ENCODE measurements around the gene PCED1B. TPM values are rescaled to one million over a fixed set of nuclear protein-coding genes. Genes with fewer than 3 reads are reported as not detected.

The PCED1B gene
- total RNA-seq, 2 donors from 2014 or later: 0.87 to 46.9 TPM

GRCh38 chr12:47085815-47086252 is 6.4 kb downstream of the PCED1B start:
- Histone ChIP-seq H3K27me3 (replicated peaks; ENCODE audit: insufficient read depth) (no peaks in the 10 kb centered on the region), H3K4me3 (no peak overlapping the region), H3K36me3 (no peaks in the 10 kb centered on the region), H3K9me3 (no peaks in the 10 kb centered on the region), H3K4me1 (replicated peaks) (no peaks in the 10 kb centered on the region), H3K27ac (no peak overlapping the region)
- no peak for DNase-seq (ENCODE audit: low spot score)
- intact Hi-C loops (cut with DNase I): no loop called here
- 65% methylated on average over 6 of the region's 6 CpGs for WGBS
- TF ChIP-seq CTCF (IDR thresholded peaks at IDR 0.05): no peak
- no peak for TF ChIP-seq POLR2A (IDR thresholded peaks at IDR 0.05)
- no peak for TF ChIP-seq POLR2AphosphoS5 (IDR thresholded peaks at IDR 0.05)

DNA sequence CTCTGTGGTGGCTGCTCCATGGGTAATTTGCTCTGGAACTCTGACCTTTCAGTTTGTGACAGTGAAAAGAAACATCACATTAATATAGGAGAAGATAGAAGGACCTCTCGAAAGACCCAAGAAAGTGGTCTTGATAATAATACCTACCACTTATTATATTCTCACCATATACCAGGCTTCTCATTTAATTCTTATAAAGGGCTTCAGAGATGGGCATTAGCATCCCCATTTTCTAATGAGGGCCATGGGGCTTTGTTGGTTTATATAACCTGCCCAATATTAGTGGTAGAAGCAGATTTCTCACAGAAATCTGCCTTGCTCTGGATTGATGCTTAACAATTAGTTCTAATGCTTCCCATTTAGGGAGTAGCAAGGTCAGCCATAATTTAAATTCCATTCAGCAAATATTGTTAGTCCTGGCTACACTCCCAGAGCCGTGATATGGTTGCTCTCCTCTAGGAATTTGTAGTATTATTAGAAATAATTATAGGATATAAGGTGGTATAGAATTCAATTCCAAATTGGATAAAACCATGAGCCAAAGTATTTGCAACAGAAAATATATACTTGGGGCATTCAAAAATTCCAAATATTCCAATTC is 7.8 kb downstream of the PCED1B start:
- intact Hi-C loops (cut with DNase I): no loop called here
- WGBS: 59% methylated on average over 2 of the region's 2 CpGs

DNA sequence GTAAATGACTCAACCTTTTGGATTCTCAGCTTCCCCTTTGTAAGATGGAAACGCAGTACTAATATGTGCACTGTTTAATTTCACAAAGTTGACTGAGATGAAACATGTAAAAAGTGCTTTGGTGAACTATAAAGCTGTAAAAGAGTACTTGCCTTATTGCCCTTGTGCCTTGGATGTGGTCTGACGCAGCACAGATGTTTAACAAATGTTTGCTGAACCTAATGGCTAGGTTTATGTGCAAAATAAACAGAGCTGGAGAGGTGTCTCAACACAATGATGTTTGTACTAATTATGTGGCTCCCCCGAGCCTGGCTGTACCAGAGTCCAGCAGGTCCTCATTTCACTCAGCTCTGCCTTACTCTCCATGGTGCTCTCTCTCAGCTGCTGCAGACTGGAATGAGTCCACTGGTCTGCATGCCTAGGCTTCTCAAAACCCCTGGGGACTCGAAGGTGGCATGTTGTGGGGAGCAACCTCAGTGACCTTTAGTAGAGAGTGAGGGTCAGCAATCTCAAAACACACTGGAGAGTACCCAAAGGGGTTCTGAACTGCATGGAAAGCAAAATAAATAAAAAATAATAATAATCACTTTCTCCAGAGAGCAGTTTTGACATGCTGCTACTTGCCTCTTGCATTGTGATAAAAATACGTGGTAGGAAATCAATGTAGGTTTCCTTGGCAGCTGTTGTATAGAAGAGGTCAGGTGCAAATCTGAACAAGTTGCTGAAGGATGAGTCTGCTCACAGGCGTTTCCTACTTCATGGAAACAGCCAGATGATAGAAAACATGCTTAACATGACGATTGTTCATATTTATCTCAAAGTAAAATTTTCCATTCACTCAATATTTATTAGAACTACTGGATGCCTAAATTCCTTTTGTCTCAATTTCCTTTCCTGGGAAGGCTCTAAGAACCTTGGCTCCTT is 8.9 kb downstream of the PCED1B start:
- H3K27me3 ChIP-seq (replicated peaks; ENCODE audit: insufficient read depth): no peaks in the 10 kb centered on the region
- DNase-seq (ENCODE audit: low spot score): peak; percentile 39
- H3K36me3 ChIP-seq: no peaks in the 10 kb centered on the region
- H3K9me3 ChIP-seq: no peaks in the 10 kb centered on the region
- intact Hi-C loops (cut with DNase I): no loop called here
- peak overlapping the region in 1 of 2 donors; percentile 14 for H3K27ac ChIP-seq
- TF ChIP-seq POLR2AphosphoS5 (IDR thresholded peaks at IDR 0.05) (peak; percentile 45), CTCF (IDR thresholded peaks at IDR 0.05) (no peak)
- WGBS: 21% methylated on average over 7 of the region's 7 CpGs
- no peaks in the 10 kb centered on the region for H3K4me1 ChIP-seq (replicated peaks)
- H3K4me3 ChIP-seq: no peak overlapping the region

More for the DNA sequence above, 7.8 kb downstream of the PCED1B start:
- DNase-seq (ENCODE audit: low spot score): no peak
- Histone ChIP-seq H3K36me3 (no peaks in the 10 kb centered on the region), H3K27ac (no peak overlapping the region), H3K4me1 (replicated peaks) (no peaks in the 10 kb centered on the region), H3K4me3 (no peak overlapping the region), H3K9me3 (no peaks in the 10 kb centered on the region), H3K27me3 (replicated peaks; ENCODE audit: insufficient read depth) (no peaks in the 10 kb centered on the region)
- no peak for TF ChIP-seq POLR2AphosphoS5 (IDR thresholded peaks at IDR 0.05)
- no peak for TF ChIP-seq CTCF (IDR thresholded peaks at IDR 0.05)
- TF ChIP-seq POLR2A (IDR thresholded peaks at IDR 0.05): no peak

GRCh38 chr12:47091009-47091408 is 11.6 kb downstream of the PCED1B start:
- H3K4me1 ChIP-seq (replicated peaks): no peaks in the 10 kb centered on the region
- H3K27me3 ChIP-seq (replicated peaks; ENCODE audit: insufficient read depth): no peaks in the 10 kb centered on the region
- H3K36me3 ChIP-seq: no peaks in the 10 kb centered on the region
- no peaks in the 10 kb centered on the region for H3K9me3 ChIP-seq
- intact Hi-C loops (cut with DNase I): no loop called here
- H3K27ac ChIP-seq: no peak overlapping the region
- no peak overlapping the region for H3K4me3 ChIP-seq
- no peak for TF ChIP-seq CTCF (IDR thresholded peaks at IDR 0.05)
- TF ChIP-seq POLR2A (IDR thresholded peaks at IDR 0.05): no peak
- no peak for TF ChIP-seq POLR2AphosphoS5 (IDR thresholded peaks at IDR 0.05)
- no peak for DNase-seq (ENCODE audit: low spot score)
- 88% methylated on average over 2 of the region's 2 CpGs for WGBS
